GM13977 (cell line): Measurements from ENCODE around the gene TINAGL1.

Experiments used
- DNase-seq: peaks from one replicate; pipeline ENCODE4 v3.0.0; 2012; ENCODE audit warnings: low spot score
- CTCF ChIP-seq: IDR thresholded peaks from 2 replicates; pipeline ENCODE4 v1.5.1; 2012; ENCODE audit warnings: mild to moderate bottlenecking, control low read depth; ENCODE audit not compliant: insufficient read depth; ENCODE audit errors: extremely low read depth, missing control alignments
- in situ Hi-C: fragments of 300-500 bp; cut with MboI; formaldehyde crosslinking; loops from one replicate; pipeline ENCODE4 v1.12.0; 2022; ENCODE audit warnings: low sequenced_read_pairs, low pct_unique_long_range_greater_than_20kb, mixed read lengths, inconsistent platforms; ENCODE audit not compliant: unreplicated experiment

TINAGL1 gene

GRCh38 chr1:31551208-31551607, 25.1 kb upstream of the TINAGL1 start:
- no peak for TF ChIP-seq CTCF
- DNase-seq = no peak
- in situ Hi-C loops = no loop called here

- in situ Hi-C loops = no loop called here
- no peak for DNase-seq
- no peak for TF ChIP-seq CTCF
Observed at GRCh38 chr1:31552489-31552888, 23.8 kb upstream of the TINAGL1 start.

GRCh38 chr1:31556481-31557006, 19.8 kb upstream of the TINAGL1 start:
- no peak for DNase-seq
- in situ Hi-C loops = no loop called here
- no peak for TF ChIP-seq CTCF

GRCh38 chr1:31559715-31560114, 16.6 kb upstream of the TINAGL1 start:
- TF ChIP-seq CTCF = no peak
- DNase-seq = no peak
- in situ Hi-C loops = loop anchor here (10.0 kb wide), 1 partner anchor 55 kb away; the partner anchor contains the start of gene HCRTR1

GRCh38 chr1:31560394-31560793, 15.9 kb upstream of the TINAGL1 start:
- DNase-seq = no peak
- TF ChIP-seq CTCF = no peak
- in situ Hi-C loops = loop anchor here (10.0 kb wide), 1 partner anchor 54 kb away; the partner anchor contains the start of gene HCRTR1

GRCh38 chr1:31562707-31563360, 13.5 kb upstream of the TINAGL1 start:
- no peak for DNase-seq
- no peak for TF ChIP-seq CTCF
- in situ Hi-C loops = loop anchor here (10.0 kb wide), 1 partner anchor 52 kb away; the partner anchor contains the start of gene HCRTR1
